ENCODE measurements around the gene ARHGAP10. TPM values are rescaled to one million over a fixed set of nuclear protein-coding genes. Genes with fewer than 3 reads are reported as not detected.
A peak's percentile ranks its signal among the peaks of the same experiment; 100 is the strongest.

The ARHGAP10 gene
- total and polyA plus RNA-seq, 9 donors = 26.9 to 41.6 (median 33.0) TPM

DNA sequence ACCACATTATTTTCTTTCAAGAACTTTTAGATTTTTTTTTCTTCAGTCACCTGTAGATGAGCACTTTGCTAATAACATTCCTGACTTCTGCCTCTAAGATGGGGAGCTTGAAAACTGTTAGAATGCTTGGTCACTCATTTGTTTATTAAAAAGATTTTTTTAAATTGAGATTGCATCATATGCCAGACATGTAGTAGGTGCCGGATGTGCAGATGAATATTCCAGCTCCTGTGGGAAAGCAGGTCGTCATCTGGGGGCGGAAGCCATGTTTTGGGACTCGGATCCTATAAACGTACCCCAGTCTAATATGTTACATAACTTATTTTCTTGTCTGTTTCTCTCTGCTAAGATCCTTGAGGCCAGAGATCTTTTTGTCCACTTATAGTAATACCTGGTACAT lies 236.8 kb downstream of the ARHGAP10 start:
- no peak for DNase-seq
- H3K27me3 ChIP-seq (ENCODE audit: control insufficient read depth, insufficient read depth, low read length) = no peaks in the 10 kb centered on the region
- H3K9me3 ChIP-seq (replicated peaks; ENCODE audit: control insufficient read depth, low read depth, low read length) = no peaks in the 10 kb centered on the region
- no peaks in the 10 kb centered on the region for H3K4me1 ChIP-seq (ENCODE audit: control insufficient read depth, insufficient read depth, low read length)
- WGBS (ENCODE audit: insufficient coverage) = no CpG with 5 or more reads among the region's 5 CpGs
- no peak overlapping the region for H3K27ac ChIP-seq (ENCODE audit: low read length)
- H3K4me3 ChIP-seq (ENCODE audit: low read length) = no peak overlapping the region
- peaks cover 18% of the 10 kb centered on the region for H3K36me3 ChIP-seq (ENCODE audit: control insufficient read depth, insufficient read depth, low read length)

DNA sequence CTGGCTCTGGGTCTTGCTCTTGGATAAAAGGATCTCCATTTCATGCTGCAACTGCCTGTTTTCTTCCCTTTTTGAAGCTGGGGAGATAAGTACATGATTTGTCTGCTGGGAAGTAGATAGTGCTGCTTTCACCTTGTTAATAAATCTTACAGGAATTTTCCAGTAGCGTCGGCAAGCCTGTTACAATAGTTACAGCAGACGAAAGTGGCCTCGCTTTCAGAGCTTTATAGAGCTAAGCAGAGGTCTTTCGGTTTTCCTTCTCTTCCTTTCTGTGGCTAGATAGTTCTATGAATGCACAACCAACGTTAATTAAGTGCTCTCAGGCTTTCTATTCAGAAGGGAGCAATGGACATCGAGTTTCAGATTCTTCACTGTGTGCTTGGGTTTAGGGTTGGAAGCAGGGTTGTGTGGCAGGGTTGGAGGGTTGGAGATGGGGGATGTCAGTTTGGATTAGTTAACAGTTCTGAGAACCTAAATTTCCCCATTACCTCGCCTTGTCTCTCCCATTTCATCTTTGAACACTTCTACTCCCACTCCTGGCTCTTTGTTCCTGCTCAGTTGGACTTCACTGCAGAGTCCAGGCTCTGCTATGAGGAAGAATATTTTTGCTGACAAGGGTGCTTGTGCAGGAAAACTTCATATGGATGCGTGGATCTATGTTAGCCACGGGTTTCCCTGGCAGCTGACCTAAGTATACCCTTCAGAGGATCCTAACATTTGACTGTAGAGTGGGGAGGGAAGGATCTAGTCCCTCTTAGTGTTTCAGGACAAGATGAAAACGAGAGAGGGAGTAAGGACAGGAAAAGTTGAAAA lies 237.9 kb downstream of the ARHGAP10 start:
- Histone ChIP-seq H3K4me3 (ENCODE audit: low read length) (no peak overlapping the region), H3K36me3 (ENCODE audit: control insufficient read depth, insufficient read depth, low read length) (peaks cover 12% of the 10 kb centered on the region), H3K27me3 (ENCODE audit: control insufficient read depth, insufficient read depth, low read length) (no peaks in the 10 kb centered on the region), H3K4me1 (ENCODE audit: control insufficient read depth, insufficient read depth, low read length) (no peaks in the 10 kb centered on the region), H3K9me3 (replicated peaks; ENCODE audit: control insufficient read depth, low read depth, low read length) (no peaks in the 10 kb centered on the region), H3K27ac (ENCODE audit: low read length) (no peak overlapping the region)
- DNase-seq = peak; percentile 51
- WGBS (ENCODE audit: insufficient coverage) = 61% methylated on average over 3 of the region's 11 CpGs

DNA sequence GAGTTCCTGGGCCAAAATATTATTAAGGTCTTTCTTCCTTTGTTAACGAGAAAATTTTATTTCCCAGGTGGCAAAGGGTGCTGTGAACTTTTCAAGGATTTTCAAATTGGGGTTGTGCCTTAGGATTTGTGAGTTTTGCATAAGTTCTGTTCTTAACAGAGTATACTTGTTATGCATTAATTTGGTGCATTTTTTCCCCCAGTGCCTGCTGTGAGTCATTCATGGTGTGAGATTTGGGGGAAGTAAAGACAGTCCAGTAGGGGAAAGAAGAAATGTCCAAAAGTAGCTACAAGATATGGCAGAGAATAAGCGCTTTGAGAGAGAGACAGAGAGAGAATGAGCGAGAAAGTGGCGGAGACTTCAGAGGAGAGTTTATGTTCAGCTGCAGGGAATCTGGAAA lies 239.2 kb downstream of the ARHGAP10 start:
- WGBS (ENCODE audit: insufficient coverage) = 70% methylated on average over 3 of the region's 4 CpGs
- Histone ChIP-seq H3K27ac (ENCODE audit: low read length) (no peak overlapping the region), H3K9me3 (replicated peaks; ENCODE audit: control insufficient read depth, low read depth, low read length) (no peaks in the 10 kb centered on the region), H3K36me3 (ENCODE audit: control insufficient read depth, insufficient read depth, low read length) (peaks cover 13% of the 10 kb centered on the region), H3K4me1 (ENCODE audit: control insufficient read depth, insufficient read depth, low read length) (peaks cover 2% of the 10 kb centered on the region), H3K4me3 (ENCODE audit: low read length) (no peak overlapping the region), H3K27me3 (ENCODE audit: control insufficient read depth, insufficient read depth, low read length) (no peaks in the 10 kb centered on the region)
- DNase-seq = no peak

DNA sequence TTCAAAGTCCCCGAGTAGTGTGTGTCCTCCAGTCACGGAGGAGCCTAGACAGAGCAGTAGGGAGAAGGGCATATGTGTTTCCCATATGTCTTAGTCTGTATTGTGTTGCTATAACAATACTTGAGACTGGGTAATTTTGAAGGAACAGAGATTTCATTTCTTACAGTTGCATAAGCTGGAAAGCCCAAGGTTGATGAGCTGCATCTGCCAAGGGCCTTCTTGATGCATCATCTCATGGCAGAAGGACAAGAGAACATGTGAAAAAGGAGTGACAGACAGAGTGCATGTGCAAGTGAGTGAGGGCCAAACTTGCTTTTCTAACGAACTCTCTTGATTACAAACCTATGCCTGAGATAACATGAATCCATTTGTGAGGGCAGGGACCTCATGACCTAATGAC lies 243.4 kb downstream of the ARHGAP10 start:
- Histone ChIP-seq H3K4me1 (ENCODE audit: control insufficient read depth, insufficient read depth, low read length) (peaks cover 2% of the 10 kb centered on the region), H3K9me3 (replicated peaks; ENCODE audit: control insufficient read depth, low read depth, low read length) (peaks cover 8% of the 10 kb centered on the region), H3K27ac (ENCODE audit: low read length) (no peak overlapping the region), H3K4me3 (ENCODE audit: low read length) (no peak overlapping the region), H3K27me3 (ENCODE audit: control insufficient read depth, insufficient read depth, low read length) (no peaks in the 10 kb centered on the region), H3K36me3 (ENCODE audit: control insufficient read depth, insufficient read depth, low read length) (peaks cover 6% of the 10 kb centered on the region)
- WGBS (ENCODE audit: insufficient coverage) = 58% methylated on average over 2 of the region's 3 CpGs
- DNase-seq = peak; percentile 43

DNA sequence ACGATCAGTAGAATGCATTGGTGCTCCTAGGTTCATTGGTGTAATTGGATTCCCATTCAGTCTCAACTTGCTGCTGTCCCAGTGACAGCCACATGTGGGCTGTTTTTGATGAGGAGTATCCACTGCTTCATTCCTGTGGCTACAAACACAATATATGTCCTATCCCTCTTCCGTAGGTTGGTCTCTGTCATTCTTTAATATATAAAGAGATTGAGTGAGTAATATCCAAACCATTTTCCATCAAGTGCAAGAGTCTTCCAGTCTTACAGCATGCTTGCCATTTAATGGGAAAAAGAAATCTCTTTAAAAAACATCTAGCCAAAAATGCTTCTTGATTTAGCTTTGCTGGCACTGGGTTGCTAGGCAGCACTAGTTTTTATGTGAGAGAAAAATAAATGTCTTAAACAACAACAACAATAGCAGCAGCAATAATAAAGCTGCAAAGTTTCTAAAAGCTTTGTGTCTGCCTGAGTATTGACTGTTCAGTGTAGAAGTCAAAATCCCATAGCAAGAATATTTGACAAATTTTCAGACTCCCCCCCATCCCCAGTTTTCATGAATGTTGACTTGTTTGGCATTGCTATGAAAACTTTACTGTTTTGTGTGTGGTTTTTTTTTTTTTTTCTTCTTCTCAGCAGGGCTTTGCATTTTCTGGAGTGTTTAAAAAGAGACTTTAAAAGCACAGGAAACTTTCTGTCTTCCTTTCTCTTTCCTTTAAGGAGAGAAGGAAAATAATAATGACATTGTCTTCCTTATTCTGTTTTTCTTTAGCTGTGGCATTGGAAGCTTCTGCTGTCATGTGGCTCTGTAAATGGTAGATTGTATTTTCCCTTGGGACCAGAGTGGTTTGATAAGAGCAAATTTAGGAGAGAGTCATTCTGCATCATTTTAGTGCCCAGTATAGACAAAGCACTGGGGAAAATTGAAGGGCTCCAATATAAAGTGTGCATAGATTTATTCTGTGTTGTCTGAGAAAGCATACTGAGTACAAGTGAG lies 244.3 kb downstream of the ARHGAP10 start:
- Histone ChIP-seq H3K27ac (ENCODE audit: low read length) (no peak overlapping the region), H3K9me3 (replicated peaks; ENCODE audit: control insufficient read depth, low read depth, low read length) (peaks cover 8% of the 10 kb centered on the region), H3K4me1 (ENCODE audit: control insufficient read depth, insufficient read depth, low read length) (peaks cover 2% of the 10 kb centered on the region), H3K4me3 (ENCODE audit: low read length) (no peak overlapping the region), H3K36me3 (ENCODE audit: control insufficient read depth, insufficient read depth, low read length) (peaks cover 6% of the 10 kb centered on the region), H3K27me3 (ENCODE audit: control insufficient read depth, insufficient read depth, low read length) (no peaks in the 10 kb centered on the region)
- no CpG with 5 or more reads among the region's 2 CpGs for WGBS (ENCODE audit: insufficient coverage)
- no peak for DNase-seq

DNA sequence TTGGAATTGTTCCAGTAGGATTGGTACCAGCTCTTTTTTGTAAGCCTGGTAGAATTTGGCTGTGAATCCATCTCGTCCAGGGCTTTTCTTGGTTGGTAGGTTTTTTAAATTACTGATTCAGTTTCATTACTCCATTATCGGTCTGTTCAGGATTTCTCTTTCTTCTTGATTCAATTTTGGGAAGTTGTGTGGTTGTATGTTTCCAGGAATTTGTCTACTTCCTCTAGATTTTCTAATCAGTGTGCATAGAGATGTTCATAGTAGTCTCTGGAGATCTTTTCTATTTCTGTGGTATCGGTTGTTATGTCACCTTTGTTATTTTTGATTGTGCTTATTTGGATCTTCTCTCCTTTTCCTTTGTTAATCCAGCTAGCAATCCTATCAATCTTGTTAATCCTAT lies 248.7 kb downstream of the ARHGAP10 start:
- peaks cover 12% of the 10 kb centered on the region for H3K4me1 ChIP-seq (ENCODE audit: control insufficient read depth, insufficient read depth, low read length)
- H3K9me3 ChIP-seq (replicated peaks; ENCODE audit: control insufficient read depth, low read depth, low read length) = peaks cover 15% of the 10 kb centered on the region
- H3K27ac ChIP-seq (ENCODE audit: low read length) = no peak overlapping the region
- peaks cover 13% of the 10 kb centered on the region for H3K36me3 ChIP-seq (ENCODE audit: control insufficient read depth, insufficient read depth, low read length)
- no peak for DNase-seq
- no peak overlapping the region for H3K4me3 ChIP-seq (ENCODE audit: low read length)
- no CpG with 5 or more reads among the region's 3 CpGs for WGBS (ENCODE audit: insufficient coverage)
- H3K27me3 ChIP-seq (ENCODE audit: control insufficient read depth, insufficient read depth, low read length) = no peaks in the 10 kb centered on the region

DNA sequence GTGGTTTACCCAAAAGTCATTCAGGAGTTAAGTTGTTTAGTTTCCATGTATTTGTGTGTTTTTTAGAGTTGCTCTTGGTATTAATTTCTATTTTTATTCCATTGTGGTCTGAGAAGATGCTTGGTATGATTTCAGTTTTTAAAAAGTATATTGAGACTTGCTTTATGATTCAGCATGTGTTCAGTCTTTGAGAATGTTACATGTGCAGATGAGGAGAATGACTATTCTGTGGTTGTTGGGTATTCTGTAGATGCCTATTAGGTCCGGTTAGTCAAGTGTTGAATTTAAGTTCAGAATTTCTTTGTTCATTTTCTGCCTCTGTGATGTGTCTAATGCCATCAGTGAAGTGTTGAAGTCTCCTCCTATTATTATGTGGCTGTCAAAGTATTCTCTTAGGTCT lies 249.4 kb downstream of the ARHGAP10 start:
- peaks cover 15% of the 10 kb centered on the region for H3K9me3 ChIP-seq (replicated peaks; ENCODE audit: control insufficient read depth, low read depth, low read length)
- no peak overlapping the region for H3K4me3 ChIP-seq (ENCODE audit: low read length)
- H3K27me3 ChIP-seq (ENCODE audit: control insufficient read depth, insufficient read depth, low read length) = no peaks in the 10 kb centered on the region
- H3K27ac ChIP-seq (ENCODE audit: low read length) = no peak overlapping the region
- peaks cover 13% of the 10 kb centered on the region for H3K36me3 ChIP-seq (ENCODE audit: control insufficient read depth, insufficient read depth, low read length)
- WGBS (ENCODE audit: insufficient coverage) = no CpG with 5 or more reads among the region's 1 CpG
- DNase-seq = no peak
- H3K4me1 ChIP-seq (ENCODE audit: control insufficient read depth, insufficient read depth, low read length) = peaks cover 10% of the 10 kb centered on the region

DNA sequence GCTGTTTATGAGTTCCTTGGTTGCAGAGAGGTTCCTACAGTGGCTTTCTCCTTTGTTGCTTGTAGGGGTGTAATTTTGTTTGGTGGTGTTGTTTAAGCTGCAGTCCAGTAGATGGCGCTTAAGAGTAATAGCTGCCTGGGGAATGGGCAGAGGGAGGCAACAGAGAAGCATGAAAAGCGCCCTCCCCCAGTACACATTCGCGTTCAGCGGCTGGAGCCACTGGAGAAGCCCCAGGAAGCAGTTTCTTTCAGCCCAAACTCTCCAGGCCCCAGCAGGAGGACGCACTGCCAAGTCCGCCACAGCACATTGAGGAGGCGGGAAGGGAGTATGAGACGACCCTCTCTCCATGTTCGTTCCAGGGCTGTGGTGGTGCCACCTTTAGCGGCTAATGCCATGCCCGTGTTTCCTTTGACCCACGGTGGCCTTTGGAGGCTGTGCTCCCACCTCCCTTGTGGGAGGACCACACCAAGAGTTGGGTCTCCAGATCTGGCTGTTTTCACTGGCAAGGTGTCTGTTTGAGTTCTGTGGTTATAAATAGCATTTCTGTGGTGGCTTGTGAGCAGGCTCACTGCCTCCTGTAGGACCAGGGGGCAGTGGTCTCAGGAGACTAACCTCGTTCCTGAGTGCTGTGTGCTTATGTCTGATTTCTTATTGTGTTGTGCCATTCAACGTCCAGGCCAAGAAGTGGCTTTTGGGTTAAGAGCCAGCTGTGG lies 252.3 kb downstream of the ARHGAP10 start:
- H3K4me3 ChIP-seq (ENCODE audit: low read length) = no peak overlapping the region
- no peaks in the 10 kb centered on the region for H3K27me3 ChIP-seq (ENCODE audit: control insufficient read depth, insufficient read depth, low read length)
- 76% methylated on average over 12 of the region's 15 CpGs for WGBS (ENCODE audit: insufficient coverage)
- H3K4me1 ChIP-seq (ENCODE audit: control insufficient read depth, insufficient read depth, low read length) = peaks cover 10% of the 10 kb centered on the region
- H3K9me3 ChIP-seq (replicated peaks; ENCODE audit: control insufficient read depth, low read depth, low read length) = peaks cover 7% of the 10 kb centered on the region
- peaks cover 11% of the 10 kb centered on the region for H3K36me3 ChIP-seq (ENCODE audit: control insufficient read depth, insufficient read depth, low read length)
- no peak overlapping the region for H3K27ac ChIP-seq (ENCODE audit: low read length)
- DNase-seq = no peak

DNA sequence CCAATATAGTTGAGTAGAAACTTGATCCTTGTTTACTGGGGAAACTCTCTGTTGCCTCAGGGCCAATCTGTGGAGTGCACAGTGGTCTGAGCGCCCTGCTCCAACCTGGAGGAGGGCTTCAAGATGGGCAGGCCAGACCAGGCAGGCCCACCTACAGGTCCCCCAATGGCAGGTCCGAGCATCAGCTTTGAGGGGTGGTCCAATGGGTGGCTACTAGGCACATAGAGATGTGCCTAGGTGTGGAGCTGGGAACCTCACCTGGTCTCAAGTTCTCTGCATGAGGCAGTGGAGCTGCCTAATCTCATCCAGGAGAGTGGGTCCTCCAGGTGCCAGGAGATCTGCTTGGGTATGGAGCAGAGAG lies 252.9 kb downstream of the ARHGAP10 start:
- peaks cover 11% of the 10 kb centered on the region for H3K36me3 ChIP-seq (ENCODE audit: control insufficient read depth, insufficient read depth, low read length)
- peaks cover 10% of the 10 kb centered on the region for H3K4me1 ChIP-seq (ENCODE audit: control insufficient read depth, insufficient read depth, low read length)
- no peak overlapping the region for H3K4me3 ChIP-seq (ENCODE audit: low read length)
- H3K27me3 ChIP-seq (ENCODE audit: control insufficient read depth, insufficient read depth, low read length) = no peaks in the 10 kb centered on the region
- 100% methylated on average over 2 of the region's 2 CpGs for WGBS (ENCODE audit: insufficient coverage)
- H3K27ac ChIP-seq (ENCODE audit: low read length) = no peak overlapping the region
- peaks cover 7% of the 10 kb centered on the region for H3K9me3 ChIP-seq (replicated peaks; ENCODE audit: control insufficient read depth, low read depth, low read length)
- DNase-seq = no peak

DNA sequence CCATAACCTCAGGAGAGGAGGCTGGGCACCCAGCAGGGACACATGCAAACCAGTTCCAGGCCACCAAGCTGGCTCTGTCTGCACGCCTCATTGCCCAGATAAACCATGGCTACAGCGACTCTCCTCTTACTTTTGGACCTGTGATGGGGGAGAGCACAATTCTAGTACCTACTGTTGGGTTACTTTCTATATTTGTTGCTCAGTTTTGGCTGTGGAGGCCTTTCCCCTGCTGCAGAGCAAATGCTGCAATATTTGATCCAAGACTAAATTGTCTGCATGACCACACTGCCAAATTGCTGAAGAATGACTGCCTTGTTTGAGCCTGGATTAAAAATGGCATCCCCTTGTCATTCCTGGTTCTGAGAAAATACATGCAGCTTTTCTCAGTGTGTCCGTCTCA lies 253.5 kb downstream of the ARHGAP10 start:
- H3K36me3 ChIP-seq (ENCODE audit: control insufficient read depth, insufficient read depth, low read length) = peaks cover 11% of the 10 kb centered on the region
- H3K27me3 ChIP-seq (ENCODE audit: control insufficient read depth, insufficient read depth, low read length) = no peaks in the 10 kb centered on the region
- peak; percentile 18 for DNase-seq
- no peak overlapping the region for H3K27ac ChIP-seq (ENCODE audit: low read length)
- H3K4me3 ChIP-seq (ENCODE audit: low read length) = no peak overlapping the region
- H3K9me3 ChIP-seq (replicated peaks; ENCODE audit: control insufficient read depth, low read depth, low read length) = peaks cover 7% of the 10 kb centered on the region
- 100% methylated on average over 1 of the region's 3 CpGs for WGBS (ENCODE audit: insufficient coverage)
- peaks cover 10% of the 10 kb centered on the region for H3K4me1 ChIP-seq (ENCODE audit: control insufficient read depth, insufficient read depth, low read length)
